Heart right ventricle (tissue), 16 donors: Measurements from ENCODE around the gene KIAA2012. TPM values are rescaled to one million over a fixed set of nuclear protein-coding genes. Genes with fewer than 3 reads are reported as not detected.

Experiments
- ATAC-seq, 8 donors: fragments of 200-7000 bp; cut with Tn5 transposase; one replicate each; pipeline ENCODE4 v1.9.1; 2020; ENCODE audit warnings: mild to moderate bottlenecking in 8 of 8, moderate library complexity in 8 of 8, moderate number of reproducible peaks in 1 of 8
- DNase-seq, 2 donors: peaks; one replicate each; pipeline ENCODE4 v3.0.0-alpha.2; 2020
- H3K27ac ChIP-seq, 10 donors: fragments of 200-600 bp; sonication (generic) in 2 of 10; one replicate each; pipeline versions ENCODE4 v1.5.0 to v1.8.0; 2020 to 2022; ENCODE audit warnings: mild to moderate bottlenecking in 3 of 10
- H3K27me3 ChIP-seq, 7 donors: fragments of 200-600 bp; one replicate each; pipeline ENCODE4 v1.8.0; 2021 to 2022; ENCODE audit warnings: mild to moderate bottlenecking in 2 of 7
- H3K36me3 ChIP-seq, 9 donors: fragments of 200-600 bp; sonication (generic) in 1 of 9; one replicate each; pipeline versions ENCODE4 v1.5.0 to v1.8.0; 2020 to 2022; ENCODE audit warnings: mild to moderate bottlenecking in 2 of 9
- H3K4me1 ChIP-seq, 9 donors: fragments of 200-600 bp; sonication (generic) in 1 of 9; one replicate each; pipeline versions ENCODE4 v1.5.0 to v1.8.0; 2020 to 2022; ENCODE audit warnings: mild to moderate bottlenecking in 4 of 9
- H3K4me3 ChIP-seq, 10 donors: fragments of 200-600 bp; sonication (generic) in 2 of 10; one replicate each; pipeline versions ENCODE4 v1.5.0 to v1.8.0; 2020 to 2022; ENCODE audit warnings: mild to moderate bottlenecking in 7 of 10, moderate library complexity in 2 of 10
- H3K9me3 ChIP-seq, 11 donors: fragments of 200-600 bp in 10 of 11; sonication (generic) in 2 of 11; one replicate each; pipeline versions ENCODE4 v1.5.0 to v1.8.0; 2013 to 2022; ENCODE audit warnings: mild to moderate bottlenecking in 2 of 11, control low read depth in 1 of 11, moderate library complexity in 1 of 11
- CTCF ChIP-seq, 9 donors: fragments of 200-600 bp; sonication (generic) in 2 of 9; IDR thresholded peaks; one replicate each; pipeline versions ENCODE4 v1.5.0 to v1.8.0; 2021 to 2022; ENCODE audit warnings: antibody characterized with exemption in 9 of 9, mild to moderate bottlenecking in 5 of 9, moderate library complexity in 1 of 9
- WGBS, 2 donors: extraction: QIAGEN DNeasy Blood & Tissue Kit; methylation state at CpG; one replicate each; pipeline ENCODE4 v1.1.7; 2013; ENCODE audit warnings: inconsistent platforms in 1 of 2; 5-methylcytosine and 5-hydroxymethylcytosine counted together
- intact Hi-C, 10 donors: fragments of 100-400 bp; cut with DNase I; formaldehyde crosslinking; loops; one replicate each; pipeline versions ENCODE4 v1.11.1 to v1.14.2; 2022
- polyA plus RNA-seq, 2 donors: library from polyadenylated mRNA; stranded (reverse); fragments of 200-250 nt; gene quantifications; one replicate each; pipeline ENCODE4 v1.2.3, GENCODE V29; 2013
- total RNA-seq, 10 donors: library from RNA; stranded (reverse); fragmentation: NEBNext Ultra II Directional in 3 of 10; extraction: Animal tissue kit (Norgen Biotek cat#: 25700) in 3 of 10; gene quantifications; one replicate each; pipeline versions ENCODE4 v1.2.1 to v1.2.4, GENCODE V29; 2021 to 2023
- donor health status: Arrhythmogenic right ventricular cardiomyopathy.
- donor health status: ischemic (EF 13 %, LVEDD 7.1; RV severe dilation, severe dysfunction).
- donor health status: healthy with polysubstance abuse.
- donor health status: DM: no; HTN: yes; CAD: no.
- donor health status: DM: no; HTN: no; CAD: no.
- donor health status: ischemic (EF 25% LVEDD 6.9; RV normal size, moderate dysfunction).
- donor health status: ischemic (EF 25% LVEDD 5.7; RV mildly dilated, moderate dysfunction).
- donor health status: healthy.
- donor health status: DM: yes; HTN: yes; CAD: no.
- donor health status: Ischemic cardiomyopathy.
- donor health status: ischemic (EF 35%, LVEDD 5.7; RV mildly dilated, moderate dysfunction).
- donor health status: nonischemic (EF 11% LVEDD 7.7; RV severe dilation, severe dysfunction).
- donor health status: DM: yes; HTN: yes; CAD: no.
- donor health status: PGD.
- donor health status: ischemic (EF 29% LVEDD 5.4; RV normal size, mild dysfunction).
- donor health status: nonischemic (EF 23%, LVEDD 6.1; RV moderate dilation, normal function).

Gene KIAA2012
- total and polyA plus RNA-seq, 12 donors: not detected

GRCh38 chr2:202043475-202043874 lies 29.6 kb upstream of the KIAA2012 start:
- H3K9me3 ChIP-seq: no peaks in the 10 kb centered on the region
- H3K4me3 ChIP-seq: no peak overlapping the region
- no peak for TF ChIP-seq CTCF (IDR thresholded peaks at IDR 0.05)
- WGBS, 2 donors: 82 to 84% methylated on average over 6 of the region's 6 CpGs
- no peak overlapping the region for H3K27ac ChIP-seq
- H3K4me1 ChIP-seq: peaks cover 0 to 27% (median 14%) of the 10 kb centered on the region in 9 donors
- ATAC-seq (no peak), DNase-seq (no peak)
- intact Hi-C loops: loop anchor here in 1 of 10 donors (10.0 kb wide), 1 partner anchor 131 kb away; no protein-coding TSS in a partner anchor
- no peaks in the 10 kb centered on the region for H3K36me3 ChIP-seq
- peaks cover 0 to 34% (median 19%) of the 10 kb centered on the region in 7 donors for H3K27me3 ChIP-seq

DNA sequence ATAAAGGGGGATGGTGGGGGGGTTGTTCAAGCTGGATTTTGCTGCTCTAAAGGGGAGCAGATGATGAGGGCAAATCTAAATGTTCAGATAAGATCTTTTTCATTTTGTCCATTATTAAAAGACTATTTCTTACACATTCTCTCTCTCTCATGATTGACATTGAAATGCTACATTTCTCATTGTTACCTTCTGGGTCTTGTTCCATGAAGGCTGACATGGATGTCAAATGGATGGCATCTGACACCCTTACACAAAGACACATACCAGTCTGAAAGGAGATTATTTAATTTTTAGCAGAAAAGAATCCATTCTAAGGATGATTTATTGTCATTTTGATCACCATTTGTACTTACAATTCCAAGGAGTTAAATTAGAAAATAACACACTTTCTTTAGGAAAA lies 28.3 kb upstream of the KIAA2012 start:
- Histone ChIP-seq H3K9me3 (no peaks in the 10 kb centered on the region), H3K27ac (no peak overlapping the region), H3K4me3 (no peak overlapping the region), H3K36me3 (no peaks in the 10 kb centered on the region), H3K27me3 (peaks cover 0 to 21% (median 10%) of the 10 kb centered on the region in 7 donors), H3K4me1 (peaks cover 0 to 18% (median 6%) of the 10 kb centered on the region in 9 donors)
- DNase-seq (no peak), ATAC-seq (no peak)
- intact Hi-C loops: loop anchor here in 1 of 10 donors (10.0 kb wide), 1 partner anchor 130 kb away; no protein-coding TSS in a partner anchor
- no peak for TF ChIP-seq CTCF (IDR thresholded peaks at IDR 0.05)

GRCh38 chr2:202046572-202046971 lies 26.5 kb upstream of the KIAA2012 start:
- no peaks in the 10 kb centered on the region for H3K9me3 ChIP-seq
- no peak for DNase-seq
- ATAC-seq: no peak
- no peaks in the 10 kb centered on the region for H3K36me3 ChIP-seq
- no peak overlapping the region for H3K4me3 ChIP-seq
- 66 to 74% methylated on average over 7 of the region's 7 CpGs for WGBS, 2 donors
- intact Hi-C loops: loop anchor here in 1 of 10 donors (10.0 kb wide), 1 partner anchor 128 kb away; no protein-coding TSS in a partner anchor
- peaks cover 0 to 13% (median 1%) of the 10 kb centered on the region in 9 donors for H3K4me1 ChIP-seq
- H3K27ac ChIP-seq: no peak overlapping the region
- H3K27me3 ChIP-seq: peaks cover 0 to 10% (median 0%) of the 10 kb centered on the region in 7 donors
- TF ChIP-seq CTCF (IDR thresholded peaks at IDR 0.05): no peak

DNA sequence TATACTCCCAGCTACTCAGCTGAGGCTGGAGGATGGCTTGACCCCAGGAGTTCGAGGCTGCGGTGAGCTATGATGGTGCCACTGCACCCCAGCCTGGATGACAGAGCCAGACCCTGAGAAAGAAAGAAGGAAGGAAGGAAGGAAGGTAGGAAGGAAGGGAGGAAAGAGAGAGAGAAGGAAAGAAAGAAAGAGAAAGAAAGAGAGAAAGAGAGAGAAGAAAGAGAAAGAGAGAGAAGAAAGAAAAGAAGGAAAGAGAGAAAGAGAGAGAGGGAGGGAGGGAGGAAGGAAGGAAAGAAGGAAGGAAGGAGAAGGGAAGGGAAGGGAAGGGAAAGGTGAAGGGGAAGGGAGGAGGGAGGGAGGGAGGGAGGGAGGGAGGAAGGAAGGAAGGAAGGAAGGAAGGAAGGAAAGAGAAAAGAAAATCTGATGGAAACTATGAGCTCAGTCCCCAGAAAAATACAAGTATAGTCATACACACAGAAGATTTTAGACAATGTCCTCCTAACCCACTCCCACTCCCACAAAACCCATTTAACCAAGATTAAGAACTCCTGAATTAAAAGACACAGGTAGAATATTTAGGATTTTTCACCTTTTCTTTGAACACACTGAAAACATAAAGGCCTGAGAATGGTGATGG lies 23.8 kb upstream of the KIAA2012 start:
- DNase-seq (no peak), ATAC-seq (no peak)

More for the DNA sequence above, 23.8 kb upstream of the KIAA2012 start:
- Histone ChIP-seq H3K36me3 (no peaks in the 10 kb centered on the region), H3K27ac (no peak overlapping the region), H3K9me3 (no peaks in the 10 kb centered on the region), H3K4me3 (no peak overlapping the region), H3K4me1 (peaks cover 0 to 20% (median 10%) of the 10 kb centered on the region in 9 donors), H3K27me3 (peaks cover 0 to 7% (median 0%) of the 10 kb centered on the region in 7 donors)
- intact Hi-C loops: loop anchor here in 1 of 10 donors (10.0 kb wide), 1 partner anchor 126 kb away; no protein-coding TSS in a partner anchor
- no peak for TF ChIP-seq CTCF (IDR thresholded peaks at IDR 0.05)
- 97 to 100% methylated on average over 2 of the region's 2 CpGs for WGBS, 2 donors
